Measurements from ENCODE around the gene SF3A1.

SF3A1 gene

DNA sequence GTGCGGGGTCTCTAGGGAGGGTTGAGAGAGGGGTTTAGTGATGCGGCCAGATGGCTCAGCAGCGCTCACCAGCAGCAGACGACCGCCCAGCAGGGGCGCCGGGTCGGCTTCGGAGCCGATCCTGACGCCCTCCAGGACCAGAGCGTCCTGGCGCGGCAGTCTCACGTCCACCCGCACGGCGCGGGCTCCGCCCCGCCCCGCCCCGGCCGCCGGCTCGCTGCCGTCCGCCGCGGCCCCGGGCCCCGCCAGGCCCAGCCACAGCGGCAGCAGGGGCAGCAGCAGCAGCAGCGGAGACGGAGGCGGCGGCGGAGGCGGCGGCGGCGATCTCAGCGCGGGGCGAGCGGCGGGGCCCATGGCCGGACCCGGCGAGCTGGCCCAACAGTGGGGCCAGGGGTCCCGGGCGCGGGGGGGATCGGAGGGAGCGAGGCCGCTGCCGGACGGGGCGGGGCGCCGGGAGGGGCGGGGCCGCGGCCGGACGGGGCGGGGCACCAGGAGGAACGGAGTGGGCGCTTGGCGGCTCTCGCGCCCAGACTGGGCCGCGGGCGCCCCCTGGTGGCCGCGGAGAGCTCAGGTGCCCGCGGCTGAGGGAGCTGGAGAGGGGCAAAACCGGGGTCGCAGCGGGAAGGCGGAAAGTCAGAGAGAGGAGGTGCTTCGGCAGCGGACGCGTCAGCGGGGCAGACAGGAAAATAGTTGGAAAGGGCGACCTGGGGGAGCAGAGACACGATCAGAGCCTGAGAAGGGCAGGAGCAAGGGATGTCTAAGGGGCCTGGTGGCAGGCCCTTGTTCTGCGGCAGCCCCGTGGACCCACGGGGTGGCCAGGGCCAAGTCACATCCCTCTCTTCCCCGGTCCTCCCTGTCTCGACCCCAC is 30.5 kb upstream of the SF3A1 start, which contains the start of gene RNF215:
Gene RNF215, minus strand, starts transcription at position 452 of the 868 bp plus-strand sequence. Its CDS starts 98 bp downstream, at position 354.
- DNase-seq (ENCODE audit: low read depth in 2 of 2), result peak; percentile 71 to 75

DNA sequence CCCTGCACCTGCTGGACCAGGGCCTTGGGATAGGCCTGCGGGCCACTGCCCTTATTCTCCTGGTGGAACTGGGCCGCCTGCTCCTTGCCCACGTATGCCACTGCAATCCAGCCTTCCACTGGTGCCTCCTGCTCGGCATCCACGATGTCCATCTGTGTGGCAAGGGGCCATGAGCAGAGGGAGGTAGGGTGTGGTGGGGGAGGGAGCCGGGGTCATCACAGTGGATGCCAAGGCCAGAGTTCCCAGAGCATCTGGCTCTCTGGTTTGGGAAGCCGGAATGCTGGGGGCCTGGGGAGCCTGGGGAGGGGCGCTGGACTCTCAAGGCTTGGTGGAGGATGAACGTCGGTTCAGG is 29.9 kb upstream of the SF3A1 start:
- no peak for DNase-seq (ENCODE audit: low read depth in 2 of 2)

DNA sequence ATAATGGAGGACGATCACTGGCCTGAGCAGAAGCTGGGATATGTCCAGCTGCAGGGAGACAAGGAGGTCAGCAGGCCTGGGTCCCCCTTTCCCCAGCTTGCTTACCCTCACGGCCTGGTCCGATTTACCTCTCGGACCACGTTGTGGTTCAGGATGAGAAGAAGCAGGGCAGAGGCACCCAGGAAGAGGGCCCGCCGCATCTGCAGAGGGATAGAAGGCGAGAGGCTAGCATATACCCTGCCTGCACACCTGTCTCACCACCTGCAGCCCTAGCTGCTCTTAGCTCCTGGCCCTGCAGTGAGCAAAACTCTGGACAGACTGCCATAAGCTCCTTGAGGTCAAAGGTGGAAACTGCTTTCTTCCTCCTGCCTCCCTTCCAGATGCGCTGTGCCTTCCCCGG is 29.2 kb upstream of the SF3A1 start:
- no peak for DNase-seq (ENCODE audit: low read depth in 2 of 2)

DNA sequence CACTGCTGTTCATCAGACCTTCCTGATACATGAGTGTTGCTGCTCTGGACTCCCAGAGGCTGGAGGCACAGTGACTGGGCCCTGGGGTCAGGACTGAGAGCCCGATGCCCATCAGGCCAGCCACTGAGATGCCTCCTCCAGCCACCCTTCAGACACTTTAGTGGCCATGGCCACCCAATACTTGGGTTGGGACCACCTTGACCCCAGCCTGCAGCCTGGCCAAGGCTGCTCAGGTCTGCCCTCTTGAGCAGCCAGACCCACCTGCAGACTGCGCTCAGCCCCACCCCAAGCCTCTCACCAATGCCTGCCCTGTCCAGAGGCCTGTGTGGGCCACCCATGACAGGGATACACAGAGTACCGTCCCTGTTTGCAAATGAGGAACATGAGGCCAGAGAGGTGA is 26.4 kb upstream of the SF3A1 start:
- no peak for DNase-seq (ENCODE audit: low read depth in 2 of 2)

DNA sequence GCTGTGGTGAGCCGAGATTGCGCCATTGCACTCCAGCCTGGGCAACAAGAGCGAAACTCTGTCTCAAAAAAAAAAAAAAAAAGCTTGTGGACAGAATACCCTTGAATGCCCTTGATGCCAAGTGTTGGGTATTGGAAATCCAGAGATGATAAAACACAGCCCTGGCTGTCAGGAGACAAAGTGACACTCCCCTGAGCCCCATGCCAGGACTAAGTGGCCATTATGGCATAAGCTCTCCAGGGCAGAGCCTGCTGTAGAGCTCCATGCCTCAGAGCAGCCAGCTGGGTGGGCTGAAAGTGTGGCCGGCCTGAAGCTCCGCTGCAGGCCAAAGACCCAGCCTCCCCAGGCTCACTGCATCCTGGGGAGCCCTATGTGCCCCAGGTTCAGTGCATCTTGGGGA is 25.6 kb upstream of the SF3A1 start:
- DNase-seq (ENCODE audit: low read depth in 2 of 2), result no peak

DNA sequence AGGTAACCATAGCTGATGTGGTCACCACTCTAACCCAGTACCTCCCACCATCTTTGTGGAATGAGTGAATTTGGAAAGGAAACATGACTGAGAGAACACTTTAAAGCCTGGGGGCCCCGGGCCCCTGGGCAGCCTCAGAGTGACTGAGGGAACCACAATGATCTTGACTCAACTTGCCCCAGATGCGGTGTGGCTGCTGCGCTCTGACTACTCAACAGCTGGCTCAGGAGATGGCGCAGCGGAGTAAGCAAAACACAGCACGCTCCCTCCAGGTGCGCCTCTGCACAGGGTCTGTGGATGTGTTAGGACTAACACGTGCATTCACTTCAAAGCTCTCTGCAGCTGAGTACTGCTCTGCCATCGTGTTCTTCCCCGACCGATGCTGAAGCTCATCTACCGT is 24.6 kb upstream of the SF3A1 start:
- peak in 1 of 2 donors; percentile 44 for DNase-seq (ENCODE audit: low read depth in 2 of 2)

DNA sequence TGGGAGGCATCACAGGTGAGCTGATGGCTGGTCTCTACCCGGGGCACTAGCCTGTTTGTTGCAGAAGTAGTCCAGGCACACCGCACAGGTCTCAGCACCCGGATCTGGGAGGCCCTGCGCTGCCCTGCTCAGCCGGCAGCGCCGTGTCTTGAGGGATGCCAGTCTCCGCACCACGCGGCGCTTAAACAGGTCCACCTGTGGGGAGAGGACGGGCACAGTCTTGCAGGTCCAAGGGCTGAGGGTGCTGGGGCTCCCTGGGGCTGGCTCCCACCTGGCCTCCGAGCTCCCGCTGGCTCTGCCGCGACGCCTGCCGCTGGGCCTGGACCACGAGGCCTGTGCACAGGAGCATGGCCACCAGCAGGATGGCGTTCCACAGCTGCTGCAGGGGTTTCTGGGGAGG is 23.3 kb upstream of the SF3A1 start:
- DNase-seq (ENCODE audit: low read depth in 2 of 2), result no peak

DNA sequence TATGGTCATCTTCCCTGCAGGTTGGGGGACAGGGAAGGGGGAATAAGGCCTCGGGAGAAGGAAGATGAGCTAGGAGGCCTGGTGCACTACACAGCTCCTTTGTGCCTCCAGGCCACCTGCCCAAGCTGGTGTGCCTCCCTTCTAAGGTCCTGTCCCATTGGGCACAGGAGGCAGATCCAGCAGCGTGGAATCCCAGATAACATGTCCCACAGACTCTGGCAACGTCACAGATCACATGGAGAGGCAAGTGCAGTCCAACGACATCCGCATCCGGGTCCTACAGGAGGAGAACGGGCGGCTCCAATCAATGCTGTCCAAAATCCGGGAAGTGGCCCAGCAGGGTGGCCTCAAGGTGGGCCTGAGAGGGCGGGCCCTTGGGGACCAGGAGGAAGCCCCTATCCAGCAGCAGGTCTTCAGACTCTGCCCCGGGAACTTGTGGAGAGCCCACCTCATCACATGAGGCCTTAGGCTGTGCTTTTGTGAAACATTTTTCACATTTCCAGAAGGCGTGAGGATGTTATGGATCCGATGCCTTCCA is 18.7 kb upstream of the SF3A1 start:
- DNase-seq (ENCODE audit: low read depth in 2 of 2), result no peak

DNA sequence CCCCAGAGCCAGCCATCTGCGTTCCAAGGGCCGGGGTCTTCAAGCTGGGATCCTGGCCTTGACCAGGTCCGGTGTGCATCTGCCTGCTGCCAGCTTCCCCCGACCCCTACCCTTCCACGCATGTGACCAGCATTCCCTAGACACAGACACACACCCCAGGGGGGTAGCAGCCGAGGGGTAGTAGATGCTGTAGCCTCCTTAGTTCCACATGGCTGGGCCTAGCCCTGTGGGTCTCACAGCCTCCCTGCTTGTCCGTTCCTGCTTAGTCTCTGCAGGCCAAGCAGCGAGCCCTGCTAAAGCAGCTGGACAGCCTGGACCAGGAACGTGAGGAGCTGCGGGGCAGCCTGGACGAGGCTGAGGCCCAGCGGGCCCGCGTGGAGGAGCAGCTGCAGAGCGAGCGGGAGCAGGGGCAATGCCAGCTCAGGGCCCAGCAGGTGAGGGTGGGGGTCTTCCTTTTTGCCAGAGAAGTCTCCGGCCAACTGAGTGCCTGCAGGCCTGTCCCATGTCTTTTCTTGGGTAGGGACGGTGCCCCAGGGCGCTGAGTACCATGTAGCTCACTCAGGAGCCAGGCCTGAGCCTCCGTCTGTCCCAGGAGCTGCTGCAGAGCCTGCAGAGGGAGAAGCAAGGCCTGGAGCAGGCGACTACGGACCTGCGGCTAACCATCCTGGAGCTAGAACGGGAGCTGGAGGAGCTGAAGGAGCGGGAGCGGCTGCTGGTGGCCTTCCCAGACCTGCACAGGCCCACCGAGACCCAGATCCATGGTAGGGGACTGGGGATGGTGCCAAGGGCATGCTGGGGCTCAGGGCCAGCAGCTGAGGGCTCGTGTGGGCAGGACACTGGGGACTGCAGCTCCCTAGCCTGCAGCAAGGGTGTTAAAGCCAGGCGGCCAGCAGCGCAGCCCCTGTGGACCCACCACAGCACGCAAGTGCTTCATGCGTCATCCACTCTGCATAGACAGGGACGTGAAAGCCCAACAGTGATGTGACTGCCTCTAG is 16.9 kb upstream of the SF3A1 start:
- DNase-seq (ENCODE audit: low read depth in 2 of 2), result no peak

DNA sequence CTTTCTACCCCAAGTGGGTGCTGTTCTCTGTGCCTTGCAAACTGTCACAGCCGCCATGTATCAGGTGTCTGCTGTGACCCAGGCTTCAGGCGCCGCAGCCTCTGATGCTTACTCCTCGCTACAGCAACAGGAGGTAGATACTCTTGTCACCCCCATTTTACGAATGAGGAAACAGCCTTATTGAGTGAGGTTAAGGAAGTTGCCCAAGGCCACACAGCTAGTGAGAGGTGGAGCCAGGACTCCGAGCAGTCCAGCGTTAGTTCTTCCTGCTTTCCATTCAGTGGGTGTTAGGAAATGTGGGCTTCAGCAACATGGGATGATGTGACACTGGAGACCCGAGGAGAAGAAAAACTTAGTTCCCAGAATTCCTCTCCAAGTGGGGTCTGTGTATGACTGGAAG is 16.2 kb upstream of the SF3A1 start:
- DNase-seq (ENCODE audit: low read depth in 2 of 2), result no peak

DNA sequence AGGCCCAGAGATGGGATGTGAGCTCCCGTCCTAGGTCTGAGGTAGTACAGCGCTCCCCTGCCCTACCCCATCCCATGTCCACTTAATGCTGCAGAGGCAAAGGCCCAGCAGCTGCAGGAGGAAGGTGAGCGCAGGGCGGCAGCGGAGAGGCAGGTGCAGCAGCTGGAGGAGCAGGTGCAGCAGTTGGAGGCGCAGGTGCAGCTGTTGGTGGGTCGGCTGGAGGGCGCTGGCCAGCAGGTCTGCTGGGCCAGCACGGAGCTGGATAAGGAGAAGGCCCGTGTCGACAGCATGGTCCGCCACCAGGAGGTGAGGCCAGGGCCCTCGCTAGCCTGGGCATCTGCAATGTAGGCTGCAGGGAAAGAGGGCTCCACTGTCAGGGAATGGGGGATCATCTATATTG is 15.3 kb upstream of the SF3A1 start:
- DNase-seq (ENCODE audit: low read depth in 2 of 2), result no peak

DNA sequence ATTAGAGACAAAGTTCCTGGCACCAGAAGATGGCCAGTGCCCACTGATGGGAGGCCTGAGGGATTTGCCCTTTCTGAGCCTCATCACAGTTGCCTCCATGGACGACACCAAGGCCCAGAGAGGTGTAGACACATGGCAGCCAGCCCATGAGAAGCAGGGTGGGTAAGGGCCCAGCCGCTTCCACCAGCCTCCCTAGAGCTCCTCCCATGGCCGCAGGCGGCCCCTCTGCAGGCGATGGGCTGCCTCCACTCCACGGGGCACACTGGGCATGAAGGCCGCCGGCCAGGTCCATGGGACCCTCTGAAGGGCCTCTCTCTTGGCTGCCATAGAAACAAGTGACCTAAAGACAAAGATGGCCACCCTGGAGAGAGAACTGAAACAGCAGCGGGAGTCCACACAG is 14.6 kb upstream of the SF3A1 start:
- no peak for DNase-seq (ENCODE audit: low read depth in 2 of 2)

DNA sequence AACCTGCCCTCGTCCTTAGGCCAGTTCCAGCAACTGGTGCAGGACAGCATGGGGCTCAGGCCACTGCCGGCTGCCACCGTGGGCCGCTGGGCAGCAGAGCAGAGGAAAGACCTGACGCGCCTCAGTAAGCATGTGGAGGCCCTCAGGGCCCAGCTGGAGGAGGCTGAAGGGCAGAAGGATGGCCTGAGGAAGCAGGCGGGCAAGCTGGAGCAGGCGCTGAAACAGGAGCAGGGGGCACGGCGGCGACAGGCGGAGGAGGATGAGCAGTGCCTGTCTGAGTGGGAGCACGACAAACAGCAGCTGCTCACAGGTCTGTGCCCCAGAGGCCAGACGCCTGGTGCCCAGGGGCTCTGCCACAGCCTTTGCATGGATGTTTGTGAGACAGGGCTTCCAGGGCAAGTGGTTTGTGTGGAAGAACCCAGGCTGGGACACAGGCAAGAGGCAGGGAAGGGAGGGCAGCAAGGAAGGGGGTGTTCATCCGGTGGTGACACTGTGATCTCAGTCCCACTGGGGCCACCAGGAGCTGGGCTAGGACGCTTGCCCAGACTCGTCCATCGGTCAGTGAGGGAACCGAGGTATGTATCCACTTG is 14.0 kb upstream of the SF3A1 start:
- DNase-seq (ENCODE audit: low read depth in 2 of 2), result no peak

DNA sequence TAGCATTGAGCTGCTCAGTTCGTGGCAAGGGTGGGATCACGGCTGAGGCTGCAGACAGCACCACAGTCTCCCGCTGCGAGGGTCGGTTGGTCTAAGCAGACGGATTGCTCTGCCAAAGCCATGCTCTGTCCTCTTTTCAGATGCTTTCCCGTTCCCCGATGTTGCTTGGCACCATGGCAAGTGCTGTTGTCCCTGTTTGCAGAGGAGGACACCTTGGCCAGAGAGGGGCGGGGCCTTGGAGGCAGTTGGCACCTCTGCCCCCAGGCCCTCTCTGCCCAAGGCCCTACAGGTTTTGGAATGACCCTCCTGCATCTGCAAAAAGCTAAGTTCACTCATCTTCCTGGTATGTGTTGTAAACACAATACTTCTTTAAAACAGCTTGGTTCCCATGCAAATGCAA is 11.7 kb upstream of the SF3A1 start:
- DNase-seq (ENCODE audit: low read depth in 2 of 2), result no peak

DNA sequence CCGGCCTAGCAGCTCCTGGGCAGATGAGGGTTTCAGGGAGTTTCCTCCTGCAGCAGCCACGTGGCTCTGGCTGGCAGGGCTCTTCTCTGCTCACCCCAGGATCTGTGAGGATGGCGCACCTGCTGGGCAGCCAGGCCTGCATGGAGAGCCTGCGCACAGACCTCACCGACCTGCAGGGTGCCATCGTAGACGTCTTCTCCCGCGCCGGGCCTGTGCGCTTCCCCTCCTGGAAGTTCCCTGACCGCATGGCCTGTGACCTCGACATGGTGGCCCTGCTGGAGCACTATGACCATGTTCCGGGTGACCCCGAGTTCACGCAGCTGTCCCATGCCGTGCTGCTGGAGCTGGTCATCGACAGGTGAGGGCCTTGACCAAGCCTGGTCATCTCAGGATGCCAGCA is 9.2 kb upstream of the SF3A1 start:
- DNase-seq (ENCODE audit: low read depth in 2 of 2), result no peak

DNA sequence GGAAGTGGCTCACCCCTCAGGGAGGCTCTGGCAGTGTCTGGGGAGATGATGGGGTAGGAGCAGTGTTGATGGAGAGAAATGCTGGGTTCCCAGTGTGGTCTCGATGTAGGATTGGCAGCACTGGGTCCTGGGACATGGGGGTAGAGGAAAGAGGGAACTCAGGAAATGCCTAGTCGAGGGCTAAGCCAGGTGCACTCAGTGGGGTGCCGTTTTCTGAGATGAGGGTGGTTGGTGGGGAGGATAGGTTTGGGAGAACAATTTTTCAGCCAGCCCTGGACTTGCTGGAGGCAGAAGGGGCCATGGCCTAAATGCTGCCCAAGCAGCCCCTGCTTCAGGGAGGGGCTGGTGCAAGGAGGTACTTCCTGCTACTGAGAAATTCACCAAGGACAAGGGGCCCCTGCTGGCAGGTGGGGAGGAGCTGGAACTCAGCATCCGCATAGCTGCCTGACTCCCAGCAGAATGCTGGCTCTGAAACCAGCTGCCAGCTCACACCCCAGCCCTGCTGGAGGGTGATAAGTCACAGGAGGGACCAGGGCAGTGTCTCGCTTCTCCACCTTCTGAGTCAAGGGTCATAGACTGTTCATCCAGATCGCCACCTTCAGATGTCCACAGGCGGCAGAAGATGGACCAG is 6.1 kb upstream of the SF3A1 start:
- DNase-seq (ENCODE audit: low read depth in 2 of 2), result no peak

DNA sequence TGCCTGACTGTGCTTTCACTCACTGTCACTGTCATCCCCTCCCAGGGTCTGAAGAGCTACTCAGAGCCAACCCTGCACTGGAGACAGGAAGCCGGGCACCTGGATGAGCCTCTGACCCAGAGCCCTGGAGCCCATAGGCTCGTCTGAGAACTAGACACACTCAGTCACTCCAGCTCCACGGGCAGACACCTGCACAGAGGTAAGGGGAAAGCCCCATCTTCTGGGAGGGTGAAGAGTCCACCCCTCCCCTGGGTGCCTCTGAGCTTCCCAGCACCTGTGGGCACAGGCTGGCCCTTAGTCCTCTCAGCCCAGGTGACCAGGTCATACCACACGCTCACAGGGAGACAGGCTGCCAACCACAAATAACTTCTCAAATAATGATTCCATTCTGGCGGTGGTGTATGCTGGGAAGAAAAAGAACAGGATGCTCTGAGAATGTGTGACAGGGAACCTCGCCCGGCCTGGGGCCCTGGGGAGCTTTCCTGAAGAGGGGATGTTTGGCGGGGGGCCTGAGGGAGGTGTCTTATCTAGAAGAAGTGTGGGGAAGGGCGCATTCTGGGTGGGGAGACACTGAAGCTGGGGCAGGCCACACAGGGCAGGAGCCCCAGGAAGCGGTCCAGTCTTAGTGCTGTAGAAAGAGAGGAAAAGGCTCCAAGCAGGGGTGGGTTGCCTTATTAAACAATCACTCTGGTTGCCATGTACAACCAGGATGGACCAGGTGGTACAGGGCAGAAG is 5.4 kb upstream of the SF3A1 start:
- no peak for DNase-seq (ENCODE audit: low read depth in 2 of 2)

DNA sequence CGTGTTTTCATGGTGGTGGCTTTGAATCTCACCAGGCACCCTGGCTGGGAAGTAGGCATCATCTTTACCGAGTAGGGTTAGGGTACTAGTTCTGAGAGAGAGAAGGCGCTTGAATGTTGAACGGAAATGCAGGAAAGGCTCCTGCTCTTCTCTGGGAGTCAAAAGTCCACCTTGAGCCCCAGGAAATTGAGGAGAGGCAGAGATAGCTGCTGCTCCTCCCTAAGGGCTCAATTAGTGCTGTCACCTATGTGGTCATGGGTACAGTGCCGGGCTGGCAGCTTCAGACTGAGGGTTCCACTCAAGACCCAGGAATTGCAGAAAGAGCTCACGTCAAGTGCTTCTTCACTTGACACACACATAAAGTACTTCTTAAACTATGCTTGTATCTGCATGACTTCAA is 1.8 kb upstream of the SF3A1 start:
- DNase-seq (ENCODE audit: low read depth in 2 of 2), result no peak

DNA sequence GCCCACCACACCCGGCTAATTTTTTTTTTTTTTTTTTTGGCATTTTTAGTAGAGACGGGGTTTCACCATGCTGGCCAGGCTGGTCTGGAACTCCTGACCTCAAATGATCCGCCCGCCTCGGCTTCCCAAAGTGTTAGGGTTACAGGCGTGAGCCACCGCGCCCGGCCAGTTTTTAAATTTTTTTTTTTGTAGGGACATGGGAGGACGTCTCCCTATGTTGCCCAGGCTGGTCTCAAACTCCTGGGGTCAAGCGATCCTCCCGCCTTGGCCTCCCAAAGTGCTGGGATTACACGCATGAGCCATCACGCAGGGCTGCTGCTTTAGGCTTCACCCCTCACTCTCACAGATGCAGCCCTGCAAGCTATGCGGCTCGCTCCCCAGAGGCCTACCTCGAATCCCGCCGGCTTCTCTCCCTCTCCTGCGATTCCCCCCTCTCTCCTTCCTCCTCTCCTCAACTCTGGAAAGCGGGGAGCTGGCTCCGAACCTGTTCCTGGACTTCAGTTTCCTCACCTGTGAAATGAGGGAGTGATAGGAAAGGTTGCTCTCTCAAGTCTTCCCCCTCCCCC is 1.0 kb upstream of the SF3A1 start:
- no peak for DNase-seq (ENCODE audit: low read depth in 2 of 2)

DNA sequence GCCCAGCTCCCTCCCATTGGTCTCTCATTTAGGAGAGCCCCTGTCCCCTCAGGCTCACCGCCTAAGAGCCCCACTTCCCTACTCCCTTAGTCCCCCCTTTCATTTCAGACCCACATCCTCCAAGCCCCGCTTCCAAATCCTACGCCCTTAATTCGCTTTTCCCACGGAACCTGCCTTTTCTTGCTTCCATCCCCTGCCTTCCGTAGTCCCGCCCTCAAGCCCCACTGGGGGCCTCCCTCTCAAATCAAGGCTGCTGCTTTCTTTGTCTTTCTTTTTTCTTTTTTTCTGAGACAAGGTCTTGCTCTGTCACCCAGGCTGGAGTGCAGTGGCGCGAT is 509 bp upstream of the SF3A1 start:
- DNase-seq (ENCODE audit: low read depth in 2 of 2), result no peak

DNA sequence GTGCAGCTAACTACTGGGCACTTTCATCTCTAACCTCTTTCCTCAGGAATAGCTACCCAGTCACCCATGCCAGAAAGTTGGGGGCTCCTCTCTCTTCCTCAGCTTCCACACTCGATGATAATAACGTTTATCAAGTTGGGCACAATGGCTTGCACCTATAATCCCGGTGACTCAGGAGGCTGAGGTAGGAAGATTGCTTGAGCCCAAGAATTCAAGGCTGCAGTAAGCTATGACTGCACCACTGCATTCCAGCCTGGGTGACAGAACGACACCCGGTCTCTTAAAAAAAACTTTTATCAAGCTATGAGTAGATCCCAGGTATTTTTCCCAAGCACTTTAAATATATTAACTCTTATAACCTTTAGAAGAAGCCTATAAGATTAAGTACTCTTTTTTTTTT is 2.0 kb downstream of the SF3A1 start:
- DNase-seq (ENCODE audit: low read depth in 2 of 2), result no peak

Measured in stimulated activated CD8-positive, alpha-beta memory T cell treated with anti-CD3 and anti-CD28 coated beads, Interleukin-15, amount 100 ng/mL, for 48 hours (primary cell).